ENCODE data around the gene TMEM120A. TPM values are rescaled to one million over a fixed set of nuclear protein-coding genes. Genes with fewer than 3 reads are reported as not detected.

TMEM120A gene
- polyA plus RNA-seq, 1 donor, result 53.3 TPM

DNA sequence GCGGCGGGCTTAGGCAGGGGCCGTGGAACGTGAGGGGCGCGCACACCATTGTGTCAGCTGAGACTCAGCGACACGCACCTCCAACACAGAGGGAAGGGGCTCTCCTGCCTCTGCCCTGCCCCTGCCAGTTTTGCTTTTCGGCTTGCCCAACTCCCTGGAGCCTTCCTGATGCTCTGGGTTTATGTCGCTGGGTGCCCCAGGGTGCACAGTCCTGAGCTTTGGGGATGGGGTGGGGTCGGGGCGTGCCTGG, 13.3 kb downstream of the TMEM120A start:
- DNase-seq (ENCODE audit: low read depth), result no peak

DNA sequence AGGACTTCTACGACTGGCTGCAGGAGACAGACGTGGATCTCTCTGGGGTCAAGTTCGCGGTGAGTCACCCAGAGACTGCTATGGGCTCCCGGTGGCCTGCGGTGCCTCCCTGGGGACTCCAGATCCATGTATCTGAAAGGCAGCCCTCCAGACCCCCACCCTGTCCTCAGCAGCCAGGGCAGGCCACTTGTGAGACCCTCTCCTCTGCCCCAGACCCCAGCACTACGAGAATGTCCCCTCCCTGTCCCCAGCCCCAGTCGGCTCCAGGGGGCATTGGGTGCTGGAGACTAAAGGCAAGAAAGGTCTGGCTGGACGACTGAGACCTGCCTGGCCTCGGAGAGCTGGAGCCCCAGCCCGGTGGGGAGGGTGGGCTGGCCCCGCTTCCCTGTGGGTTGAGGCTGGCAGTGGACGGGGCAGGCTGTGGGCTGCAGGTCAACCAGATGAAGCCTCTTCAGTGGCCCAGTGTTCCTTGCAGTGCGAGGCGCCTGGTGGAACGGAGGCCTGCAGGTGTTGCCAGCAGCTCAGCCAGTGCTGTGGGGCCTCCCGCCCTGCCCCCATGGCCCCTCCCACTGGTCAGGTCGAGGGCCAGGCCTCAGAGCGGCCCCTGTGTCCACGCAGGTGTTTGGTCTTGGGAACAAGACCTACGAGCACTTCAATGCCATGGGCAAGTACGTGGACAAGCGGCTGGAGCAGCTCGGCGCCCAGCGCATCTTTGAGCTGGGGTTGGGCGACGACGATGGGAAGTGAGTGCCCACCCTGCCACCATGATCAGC, 13.8 kb downstream of the TMEM120A start:
- no peak for DNase-seq (ENCODE audit: low read depth)

DNA sequence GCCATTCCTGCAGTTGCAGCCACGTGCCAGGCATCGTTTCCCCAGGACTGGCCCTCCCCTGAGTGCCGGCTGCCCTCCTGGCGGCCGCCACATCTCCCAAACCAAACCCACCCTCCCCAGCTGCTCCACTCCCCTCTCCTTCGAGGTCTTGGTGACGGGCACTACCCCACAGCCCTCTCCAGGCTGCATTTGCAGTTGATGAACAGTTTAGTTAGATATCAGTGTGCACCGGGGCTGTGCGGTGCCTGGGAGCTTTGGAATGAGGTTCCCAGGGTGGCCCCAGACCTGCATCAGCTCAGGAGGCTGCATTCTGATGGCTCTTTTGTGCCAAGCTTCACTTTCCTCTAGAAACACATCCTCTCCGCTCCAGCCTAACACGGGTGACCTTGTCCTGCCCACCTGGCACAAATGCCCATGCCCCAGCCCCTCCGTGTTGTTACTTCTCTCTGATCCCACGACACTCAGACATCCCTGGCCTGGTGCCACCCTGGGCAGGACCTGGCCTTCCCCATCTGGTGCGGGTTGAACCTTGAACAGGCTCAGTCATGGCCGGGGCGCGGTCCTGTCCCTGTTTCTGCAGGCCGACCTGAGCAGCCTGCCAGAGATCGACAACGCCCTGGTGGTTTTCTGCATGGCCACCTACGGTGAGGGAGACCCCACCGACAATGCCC, 14.5 kb downstream of the TMEM120A start:
- DNase-seq (ENCODE audit: low read depth), result no peak

DNA sequence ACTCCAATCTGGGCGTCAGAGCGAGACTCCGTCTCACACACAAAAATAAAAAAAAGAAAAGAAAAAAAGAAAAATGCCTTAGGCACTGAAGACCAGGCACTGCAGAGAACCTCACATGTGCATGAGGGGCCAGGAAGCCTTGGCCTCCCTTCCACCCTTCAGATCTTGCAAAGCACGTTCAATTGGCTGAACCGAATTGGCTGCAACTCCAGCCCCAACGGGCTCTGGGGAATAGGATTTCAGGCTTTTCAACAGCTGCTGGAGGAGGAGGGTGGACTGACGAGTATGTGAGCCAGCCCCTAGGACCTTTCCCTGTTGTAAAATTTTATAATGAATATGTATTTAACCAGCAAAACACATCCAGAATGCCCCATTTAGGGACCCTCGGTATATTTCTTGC, 16.7 kb downstream of the TMEM120A start:
- peak; percentile 91 for DNase-seq (ENCODE audit: low read depth)

DNA sequence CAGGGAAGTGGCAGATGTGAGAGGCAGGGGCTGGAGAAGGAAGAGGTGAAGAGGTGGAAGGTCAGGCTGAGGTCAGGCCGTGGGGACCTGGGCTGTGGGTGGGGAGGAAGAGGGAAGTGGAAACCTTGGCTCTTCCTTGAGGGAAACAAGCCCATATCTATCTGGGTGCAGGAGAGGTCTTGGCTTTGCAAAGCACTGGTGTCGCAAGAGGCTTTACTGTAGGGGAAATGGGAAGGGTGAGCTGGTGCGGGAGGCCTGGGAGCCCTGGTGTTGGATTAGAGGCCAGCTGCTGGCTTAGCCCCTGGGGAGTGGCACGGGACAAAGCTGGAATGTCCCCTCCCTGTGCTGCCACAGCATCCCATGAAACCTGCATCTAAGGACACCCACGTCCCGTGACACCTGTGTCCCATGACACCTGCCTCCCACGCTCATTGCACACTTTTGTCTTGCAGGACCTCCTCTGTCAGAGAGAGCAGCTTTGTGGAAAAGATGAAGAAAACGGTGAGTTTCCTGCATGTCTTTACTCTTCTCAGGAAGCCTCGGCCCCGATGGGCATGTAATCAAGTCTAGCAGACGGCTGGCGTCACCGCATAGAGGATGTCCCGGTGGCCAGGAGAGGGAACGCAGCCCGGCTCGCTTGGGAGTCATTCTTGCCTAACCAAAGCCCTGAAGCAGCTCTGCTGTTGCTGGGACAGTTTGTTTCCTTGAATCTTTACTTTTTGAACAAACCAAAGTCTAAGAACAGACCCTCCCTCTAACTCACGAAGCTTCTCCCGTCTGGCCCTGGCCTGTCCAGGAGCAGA, 22.2 kb downstream of the TMEM120A start:
- DNase-seq (ENCODE audit: low read depth), result no peak

DNA sequence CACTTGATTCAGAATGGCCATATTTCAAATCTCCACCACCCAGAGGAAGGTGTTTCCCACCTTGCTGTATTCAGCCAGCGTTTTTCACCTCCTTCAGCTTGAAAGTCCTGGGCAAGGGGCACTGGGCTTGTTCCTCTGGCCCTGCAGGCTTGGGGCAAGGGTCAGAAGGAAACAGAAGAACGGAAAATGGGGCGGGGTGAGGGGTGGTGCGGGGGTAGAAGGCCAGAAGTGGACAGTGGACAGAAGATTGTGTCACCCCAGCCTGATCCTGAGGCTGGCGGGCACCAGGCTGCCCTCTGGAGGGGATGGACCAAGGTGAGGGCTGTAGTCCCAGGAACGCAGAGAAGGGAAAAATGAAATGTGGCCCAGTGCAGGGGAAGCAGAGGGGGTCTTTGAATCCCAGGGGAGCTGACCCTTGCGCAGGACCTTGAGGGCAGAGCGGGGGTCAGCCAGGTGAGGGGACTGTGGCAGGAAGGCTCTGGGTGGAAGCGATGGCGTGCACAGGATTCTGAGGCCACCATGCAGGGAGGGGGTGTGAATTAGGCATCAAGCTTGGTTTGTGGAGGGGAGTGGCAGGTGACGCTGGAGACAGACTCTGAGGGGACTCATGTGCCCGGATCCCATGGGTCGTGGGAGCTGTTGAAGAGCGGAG, 23.0 kb downstream of the TMEM120A start:
- no peak for DNase-seq (ENCODE audit: low read depth)

DNA sequence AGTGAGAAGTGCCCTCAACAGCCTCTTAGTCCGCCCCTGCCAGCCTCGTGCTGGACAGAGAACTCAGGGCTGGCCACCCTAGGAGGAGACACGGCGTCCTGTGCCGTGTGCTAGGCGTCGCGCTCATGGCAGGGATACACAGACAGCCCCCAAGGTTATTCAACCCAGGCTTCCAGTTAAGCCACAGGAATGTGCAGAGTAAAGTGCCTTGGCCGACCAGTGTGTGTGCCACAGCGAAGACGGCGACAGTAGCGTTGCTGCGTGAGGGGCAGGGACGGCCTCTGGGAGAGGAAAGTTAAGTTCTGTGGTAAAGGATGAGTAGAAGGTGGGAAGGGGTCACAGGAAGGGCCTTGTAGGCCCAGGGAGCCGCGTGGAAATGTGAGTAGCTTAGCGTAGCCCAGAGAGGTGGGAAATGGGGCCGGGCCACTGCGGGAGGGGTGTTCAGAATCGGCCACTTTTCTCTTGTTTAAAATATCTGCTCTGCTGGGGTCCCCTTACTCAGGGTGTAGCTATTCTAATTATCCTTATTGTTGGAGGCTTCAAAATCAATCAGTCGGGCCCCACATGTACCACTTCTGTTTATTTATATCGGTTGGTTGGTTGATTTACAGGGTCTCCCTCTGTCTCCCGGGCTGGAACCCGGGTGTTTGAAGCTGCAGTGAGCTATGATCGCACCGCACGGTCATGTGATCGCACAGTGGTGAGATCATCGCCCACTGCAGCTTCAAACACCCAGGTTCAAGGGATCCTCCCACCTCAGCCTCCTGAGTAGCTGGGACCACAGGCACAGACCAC, 24.5 kb downstream of the TMEM120A start:
- DNase-seq (ENCODE audit: low read depth), result no peak

DNA sequence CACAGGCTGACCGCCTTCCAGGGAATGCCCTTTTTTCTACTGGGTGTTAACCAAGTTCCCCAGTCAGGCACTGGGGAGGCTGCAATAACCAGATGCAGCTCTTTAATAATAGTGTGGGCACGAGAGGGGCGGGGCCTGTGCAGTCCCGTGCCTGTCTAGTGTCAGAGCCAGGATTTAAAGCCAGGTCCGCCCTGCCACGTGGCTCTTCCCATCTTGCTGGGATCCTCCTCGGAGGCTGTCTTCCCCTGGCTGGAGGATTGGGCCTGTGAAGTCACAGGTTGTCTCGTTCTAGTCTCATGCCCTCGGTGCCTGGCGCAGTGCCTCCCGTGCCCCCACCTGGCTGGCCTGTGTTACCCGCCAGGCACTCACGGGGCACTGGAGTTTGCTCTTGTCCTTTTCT, 25.2 kb downstream of the TMEM120A start:
- DNase-seq (ENCODE audit: low read depth), result no peak

DNA sequence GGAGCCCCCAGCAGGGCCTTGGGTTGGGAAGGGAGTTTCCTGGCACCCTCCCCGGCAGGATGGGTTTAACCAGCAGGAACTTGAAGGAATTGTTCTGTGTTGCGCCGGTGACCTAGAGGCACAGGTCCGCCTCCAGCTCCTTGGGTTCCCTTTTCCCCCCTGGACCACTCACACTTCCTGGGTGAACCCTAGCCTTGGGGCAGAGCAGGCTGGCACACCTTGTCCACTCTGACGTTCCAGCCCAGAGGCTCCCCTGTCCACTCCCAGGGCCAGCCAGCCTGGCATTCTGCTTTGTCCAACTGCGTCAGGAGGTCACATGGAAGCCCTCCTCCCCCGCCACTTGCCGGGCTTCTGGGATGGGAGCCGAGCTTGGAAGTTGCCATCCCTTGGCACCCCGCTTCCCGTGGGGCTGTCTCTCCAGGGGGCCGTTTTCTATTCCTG, 25.8 kb downstream of the TMEM120A start:
- no peak for DNase-seq (ENCODE audit: low read depth)

DNA sequence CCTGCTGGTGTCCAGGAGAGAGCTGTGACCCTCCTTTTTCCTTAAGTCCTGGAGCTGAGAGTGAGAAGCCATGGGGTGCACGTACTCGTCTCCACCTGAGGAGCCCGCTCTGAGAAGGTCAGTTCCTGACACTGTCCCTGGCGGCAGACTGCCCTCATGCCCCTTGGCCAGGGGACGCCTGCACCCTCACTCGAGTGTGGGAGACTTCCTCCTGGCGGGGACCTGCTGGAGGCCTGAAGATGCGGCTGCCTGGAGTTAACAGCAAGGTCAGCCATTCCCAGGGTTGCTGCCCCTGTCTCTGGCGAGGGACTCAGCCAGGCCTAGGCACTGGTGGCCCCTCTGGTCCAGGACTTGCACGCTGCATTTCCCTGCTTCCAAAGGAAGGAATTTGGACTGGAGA, 26.4 kb downstream of the TMEM120A start:
- no peak for DNase-seq (ENCODE audit: low read depth)

DNA sequence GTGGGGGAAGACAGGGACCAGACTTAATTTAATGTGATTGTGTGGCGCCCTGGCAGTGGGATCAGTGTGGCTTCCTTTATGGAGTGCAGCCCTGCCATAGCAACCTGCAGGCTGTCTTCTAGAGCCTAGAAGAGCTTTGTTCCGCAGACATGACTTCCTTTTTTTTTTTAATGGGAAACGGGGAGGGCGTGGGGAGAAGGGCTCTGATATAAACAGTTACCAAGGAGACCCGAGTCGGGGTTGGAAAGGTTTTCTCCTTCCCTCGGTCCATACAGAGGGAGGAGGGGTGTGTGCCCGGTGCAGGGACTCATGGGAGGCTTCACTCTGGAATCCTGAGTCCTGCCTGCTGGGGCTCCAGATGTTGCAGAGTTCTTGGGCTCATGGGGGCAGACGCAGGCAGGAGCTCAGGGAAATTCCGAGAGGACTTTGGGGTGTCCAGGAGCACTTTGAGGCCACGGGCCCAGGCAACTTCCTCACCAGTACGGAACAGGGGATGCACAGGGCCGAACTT, 26.9 kb downstream of the TMEM120A start:
- DNase-seq (ENCODE audit: low read depth), result no peak

DNA sequence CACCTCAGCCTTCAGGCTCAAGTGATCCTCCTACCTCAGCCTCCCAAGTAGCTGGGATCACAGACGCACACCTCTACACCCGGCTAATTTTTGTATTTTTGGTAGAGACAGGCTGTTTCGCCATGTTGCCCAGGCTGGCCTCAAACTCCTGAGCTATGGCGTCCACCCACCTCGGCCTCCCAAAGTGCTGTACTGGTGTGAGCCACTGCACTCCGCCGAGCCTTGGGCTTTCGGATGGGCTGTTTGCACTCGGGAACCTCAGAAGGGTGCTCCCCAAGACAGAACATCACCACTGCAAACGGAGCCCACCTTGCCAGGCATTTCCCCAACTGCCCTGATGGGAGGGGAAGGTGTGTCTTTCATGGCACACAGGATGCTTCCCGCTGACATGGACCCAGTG, 27.3 kb downstream of the TMEM120A start:
- DNase-seq (ENCODE audit: low read depth), result no peak

DNA sequence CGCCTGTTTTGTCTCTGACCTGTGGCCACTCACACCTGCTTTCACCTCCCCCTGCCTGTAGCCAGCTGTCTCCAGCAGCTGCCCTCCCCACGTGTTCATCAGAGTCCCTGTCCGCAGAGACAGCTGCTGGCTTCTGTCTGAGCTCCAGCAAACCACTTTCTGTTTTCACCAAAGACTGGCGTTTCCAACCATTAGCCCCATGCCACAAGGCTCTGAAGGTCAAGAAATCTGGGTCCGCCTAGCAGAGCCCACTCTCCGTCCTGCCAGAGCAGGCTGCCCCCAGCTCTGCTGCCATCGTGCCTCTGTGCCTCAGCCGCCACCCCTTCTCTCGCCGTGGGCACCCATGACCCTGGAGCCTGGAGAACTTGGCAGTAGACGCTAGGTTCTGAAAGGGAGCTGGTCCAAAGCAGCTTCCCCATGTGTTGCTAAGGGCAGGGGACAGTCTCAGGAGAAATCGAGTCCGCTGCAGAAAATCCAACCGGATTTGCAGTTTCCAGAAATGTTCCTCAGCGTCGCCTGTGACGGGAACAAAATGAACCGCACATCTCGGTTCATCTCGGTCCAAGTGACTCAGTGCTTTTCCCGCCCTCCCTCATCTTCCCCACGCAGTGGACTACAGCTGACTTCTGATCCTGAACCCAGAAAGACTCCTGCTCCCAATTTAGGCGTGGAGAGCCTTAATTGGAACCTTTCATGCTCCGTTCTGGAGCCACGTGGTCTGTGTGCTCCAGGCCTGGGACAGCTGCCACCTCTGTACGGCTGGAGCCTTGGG, 28.0 kb downstream of the TMEM120A start:
- peak; percentile 71 for DNase-seq (ENCODE audit: low read depth)

DNA sequence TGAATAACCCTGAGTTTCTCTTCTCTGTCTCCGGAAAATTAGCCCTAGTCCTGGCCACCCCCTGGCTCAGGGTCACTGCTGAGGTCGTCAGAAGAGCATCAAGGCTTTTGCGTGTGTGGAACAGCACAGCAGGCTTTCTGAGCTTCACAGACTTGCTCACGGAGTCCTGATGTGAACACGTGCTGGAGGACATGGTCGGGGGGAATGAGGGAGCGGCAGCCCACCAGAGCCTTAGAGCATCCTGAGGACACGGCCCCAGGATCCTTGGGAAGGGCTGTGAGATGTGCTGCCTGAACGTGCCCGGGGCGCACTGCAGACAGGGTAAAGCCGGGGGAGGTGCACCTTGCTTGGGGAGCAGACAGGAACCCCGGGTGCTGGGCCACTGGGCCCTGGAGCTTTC, 28.8 kb downstream of the TMEM120A start:
- DNase-seq (ENCODE audit: low read depth), result no peak

DNA sequence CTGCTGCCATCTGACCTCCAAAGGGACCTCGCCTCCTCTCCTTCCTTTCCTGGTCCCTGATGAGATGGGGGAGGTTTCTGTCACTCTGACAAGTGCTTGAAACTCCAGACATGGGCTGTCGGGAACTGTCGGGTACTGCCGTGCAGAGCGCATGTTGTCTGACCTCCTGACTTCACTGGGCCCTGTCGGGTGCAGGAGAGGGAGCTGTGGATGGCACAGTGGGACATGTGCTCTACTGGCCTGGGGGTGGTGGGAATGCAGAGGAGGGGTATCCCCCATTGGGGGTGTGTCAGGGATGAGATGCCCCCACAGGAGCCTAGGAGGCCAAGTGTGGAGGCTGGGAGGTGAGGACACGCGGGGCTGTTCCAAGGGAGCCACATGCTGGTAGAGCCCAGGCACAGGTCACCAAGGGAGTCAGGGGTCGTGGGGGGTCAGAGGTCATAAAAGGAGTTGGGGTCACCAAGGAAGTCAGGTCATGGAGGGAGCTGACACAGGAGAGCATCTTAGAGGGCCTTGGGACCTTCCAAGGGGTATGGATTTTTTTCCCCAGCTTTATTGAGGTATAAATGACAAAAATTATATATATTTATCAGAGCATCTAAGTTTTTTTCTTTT, 30.9 kb downstream of the TMEM120A start:
- no peak for DNase-seq (ENCODE audit: low read depth)

DNA sequence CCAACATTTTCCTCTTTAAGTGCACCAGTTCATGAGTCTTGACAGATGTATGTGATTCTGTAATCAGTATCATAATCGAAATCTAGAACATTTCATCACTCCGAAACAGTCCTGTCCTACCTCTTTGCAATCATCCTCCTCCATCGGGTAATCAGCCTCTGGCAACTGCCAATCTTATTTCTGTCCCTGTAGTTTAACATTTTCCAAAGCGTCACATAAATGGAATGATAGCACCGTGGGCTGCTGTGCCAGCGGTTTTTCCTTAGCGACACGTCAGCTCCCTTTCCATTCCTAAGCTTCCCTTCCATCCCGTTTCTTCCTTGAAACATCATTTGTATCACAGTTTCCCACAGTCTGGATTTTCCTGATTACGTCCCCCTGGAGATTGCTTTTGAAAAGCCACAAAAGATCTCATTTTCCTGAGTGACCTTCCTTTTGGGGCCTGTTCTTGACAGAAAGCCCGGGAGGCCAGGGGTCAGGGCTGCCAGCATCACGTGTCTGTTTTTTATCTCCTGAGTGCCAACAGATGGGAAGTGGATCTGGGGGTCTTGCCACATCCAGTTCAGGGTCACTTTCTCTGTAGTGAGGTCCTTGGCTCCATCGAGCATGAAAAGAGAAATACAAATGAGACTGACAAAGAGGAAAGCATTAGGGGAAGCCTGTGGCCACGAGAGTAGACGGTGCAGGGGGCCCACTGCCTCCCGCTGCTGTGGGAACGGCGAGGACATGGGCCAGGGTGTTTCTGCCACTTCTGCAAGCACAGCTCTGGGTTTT, 31.6 kb downstream of the TMEM120A start:
- peak; percentile 43 for DNase-seq (ENCODE audit: low read depth)

DNA sequence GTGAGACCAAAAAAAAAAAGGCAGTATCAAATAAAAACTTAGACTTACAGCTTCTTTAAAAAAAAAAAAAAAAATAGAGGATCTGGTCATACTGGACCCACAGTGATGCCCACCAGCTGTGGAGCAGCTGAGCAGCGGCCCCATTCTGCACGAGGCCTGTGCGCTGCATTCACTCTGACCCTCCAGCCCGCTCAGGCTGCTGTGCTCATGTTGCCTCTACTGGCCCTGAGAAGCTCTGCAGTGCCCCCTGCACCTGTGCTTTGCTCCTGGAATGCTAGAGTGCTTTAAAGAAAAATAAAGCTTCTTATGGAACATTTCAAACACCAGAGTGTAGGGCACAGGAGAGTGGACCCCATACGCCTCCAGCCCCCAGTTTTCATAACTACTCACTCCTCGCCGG, 33.2 kb downstream of the TMEM120A start:
- no peak for DNase-seq (ENCODE audit: low read depth)

DNA sequence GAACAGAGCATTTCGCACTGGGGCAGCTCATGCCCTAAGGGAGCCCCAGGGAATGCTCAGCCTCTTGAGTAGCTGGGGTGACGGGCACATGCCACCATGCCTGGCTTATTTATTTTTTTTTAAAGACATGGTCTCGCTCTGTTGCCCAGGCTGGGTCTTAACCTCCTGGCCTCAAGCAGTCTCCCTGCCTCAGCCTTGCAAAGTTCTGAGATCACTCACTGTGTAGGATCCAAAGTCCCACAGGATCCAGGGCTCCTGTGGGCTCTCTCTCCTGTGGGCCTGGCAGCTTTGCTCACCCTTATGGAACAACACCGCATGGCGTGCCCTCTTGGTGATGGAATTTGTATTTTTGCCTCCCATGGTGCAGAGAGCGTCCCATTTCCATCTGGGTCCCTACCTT, 34.0 kb downstream of the TMEM120A start:
- DNase-seq (ENCODE audit: low read depth), result no peak

DNA sequence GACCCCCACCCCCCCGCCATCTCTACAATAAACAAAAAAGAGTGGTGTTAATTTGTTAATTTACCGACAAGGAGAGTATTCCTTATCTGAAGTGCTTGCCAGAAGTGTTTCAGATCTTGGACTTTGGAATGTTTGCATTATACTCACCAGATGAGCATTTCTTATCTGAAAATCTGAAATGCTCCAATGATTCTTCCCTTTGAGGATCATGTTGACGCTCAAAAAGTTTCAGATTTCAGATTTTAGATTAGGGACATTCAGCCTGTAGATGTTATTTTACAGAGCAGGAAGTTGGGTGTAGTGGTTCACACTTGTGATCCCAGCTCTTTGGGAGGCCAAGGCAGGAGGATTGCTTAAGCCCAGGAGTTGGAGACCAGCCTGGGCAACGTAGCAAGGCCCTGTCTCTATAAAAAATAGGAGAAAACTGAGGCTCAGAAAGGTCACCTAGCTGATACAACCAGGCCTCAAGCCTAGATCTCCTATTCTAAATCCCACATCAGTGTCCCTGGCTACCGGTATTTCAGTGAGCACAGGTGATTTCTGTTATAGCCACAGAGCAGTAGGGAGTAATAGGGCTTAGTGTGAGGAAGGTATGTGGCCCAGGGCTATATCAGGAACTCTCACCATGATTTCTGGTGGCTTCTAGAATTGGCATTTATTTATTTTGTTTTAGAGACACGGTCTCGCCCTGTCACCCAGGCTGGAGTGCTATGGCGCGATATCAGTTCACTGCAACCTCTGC, 35.4 kb downstream of the TMEM120A start:
- DNase-seq (ENCODE audit: low read depth), result no peak

All from forelimb muscle (tissue), 1 donor.